Endothelial cell of umbilical vein (primary cell): ENCODE results near the gene NCOA6. TPM values are rescaled to one million over a fixed set of nuclear protein-coding genes. Genes with fewer than 3 reads are reported as not detected.

ENCODE experiments used
- BruUV-seq: library from RNA; stranded (reverse); fragments of 400-500 nt; replicated peaks from 2 replicates; lab custom pipeline; 2021; lab: Mats Ljungman, UMichigan
- CTCF ChIA-PET: fragments of 300-600, 350-600 bp; sonication (Branson Sonifier 250); formaldehyde crosslinking; loops from one replicate; lab custom pipeline; 2021; ENCODE audit warnings: antibody characterized with exemption, inconsistent platforms; lab: Charles Lee
- POLR2A ChIA-PET: fragments of 300-600, 350-600 bp; sonication (Branson Sonifier 250); formaldehyde crosslinking; loops from one replicate; lab custom pipeline; 2021; ENCODE audit warnings: antibody characterized with exemption, inconsistent platforms; lab: Charles Lee
- DNase-seq: peaks from one replicate; pipeline ENCODE4 v3.0.0-alpha.2; 2011; ENCODE audit warnings: low read depth, low spot score
- FAIRE-seq: peaks from 2 replicates; lab custom pipeline; 2011; peaks lifted over from hg19 to GRCh38; lab: Jason Lieb, UNC
- H2AFZ ChIP-seq: 2 replicates; pipeline ENCODE4 v1.6.0; 2012; ENCODE audit warnings: low read depth, low read length, control low read depth, inconsistent platforms
- H3K27ac ChIP-seq: 2 replicates; pipeline ENCODE4 v1.5.1; 2011; ENCODE audit warnings: low read depth, mild to moderate bottlenecking, control low read depth, low read length, moderate library complexity; ENCODE audit not compliant: insufficient read depth
- H3K27me3 ChIP-seq, 2 experiments: 2 replicates each; pipeline versions ENCODE4 v1.6.0 to v1.6.1; 2011; ENCODE audit warnings: low read length in 2 of 2, mixed read lengths in 1 of 2; ENCODE audit not compliant: control insufficient read depth in 2 of 2, insufficient read depth in 2 of 2
- H3K36me3 ChIP-seq, 2 experiments: 2 replicates in 1 of 2; 3 replicates in 1 of 2; pipeline ENCODE4 v1.5.1; 2011; ENCODE audit warnings: low read length in 2 of 2, mild to moderate bottlenecking in 1 of 2, moderate library complexity in 1 of 2; ENCODE audit not compliant: control insufficient read depth in 2 of 2, insufficient read depth in 2 of 2; ENCODE audit errors: extremely low read depth in 1 of 2
- H3K4me1 ChIP-seq: 3 replicates; pipeline ENCODE4 v1.5.1; 2011; ENCODE audit warnings: mild to moderate bottlenecking, low read length; ENCODE audit not compliant: control insufficient read depth, insufficient read depth; ENCODE audit errors: extremely low read depth
- H3K4me2 ChIP-seq: 2 replicates; pipeline ENCODE4 v1.6.1; 2011; ENCODE audit warnings: low read length, control low read depth, mixed read lengths; ENCODE audit not compliant: insufficient read depth
- H3K4me3 ChIP-seq, 3 experiments: fragments of 200-600 bp in 1 of 3; sonication (generic), shearing (Covaris generic) in 1 of 3; replicated peaks in 1 of 3; 2 replicates each; pipeline ENCODE4 v1.5.1; 2011 to 2016; ENCODE audit warnings: control low read depth in 3 of 3, low read length in 3 of 3, mild to moderate bottlenecking in 2 of 3, inconsistent platforms in 1 of 3, low read depth in 1 of 3, moderate library complexity in 1 of 3; ENCODE audit not compliant: insufficient read depth in 1 of 3
- H3K79me2 ChIP-seq: 2 replicates; pipeline ENCODE4 v1.6.0; 2012; ENCODE audit warnings: low read length, inconsistent platforms; ENCODE audit not compliant: control insufficient read depth, insufficient read depth
- H3K9ac ChIP-seq: replicated peaks from 2 replicates; pipeline ENCODE3; 2011; ENCODE audit warnings: low read length, control low read depth; ENCODE audit not compliant: insufficient read depth; ENCODE audit errors: extremely low read depth
- H3K9me1 ChIP-seq: replicated peaks from 3 replicates; pipeline ENCODE4 v1.6.0; 2011; ENCODE audit warnings: mild to moderate bottlenecking, low read length; ENCODE audit not compliant: control insufficient read depth, insufficient read depth; ENCODE audit errors: extremely low read depth
- H3K9me3 ChIP-seq: replicated peaks from 2 replicates; pipeline ENCODE4 v1.5.1; 2012; ENCODE audit warnings: low read length, inconsistent platforms; ENCODE audit not compliant: control insufficient read depth, insufficient read depth
- H4K20me1 ChIP-seq: replicated peaks from 2 replicates; pipeline ENCODE3; 2011; ENCODE audit warnings: mild to moderate bottlenecking, low read length; ENCODE audit not compliant: control insufficient read depth, insufficient read depth; ENCODE audit errors: extremely low read depth
- EZH2 ChIP-seq: IDR thresholded peaks from 2 replicates; pipeline ENCODE4 v1.6.1; 2012; ENCODE audit warnings: borderline replicate concordance, low read depth, mild to moderate bottlenecking, moderate library complexity, low read length, inconsistent platforms; ENCODE audit not compliant: severe bottlenecking
- MAX ChIP-seq: IDR thresholded peaks from 2 replicates; pipeline ENCODE4 v1.6.1; 2011; ENCODE audit not compliant: insufficient read depth, insufficient read length
- POLR2A ChIP-seq: IDR thresholded peaks from 2 replicates; pipeline ENCODE4 v1.6.1; 2012; ENCODE audit warnings: low read depth, mild to moderate bottlenecking, control low read depth, low read length
- dilution Hi-C: fragments of 300-500 bp; cut with MboI; formaldehyde crosslinking; loops from one replicate; pipeline ENCODE4 v1.15.0; 2019; ENCODE audit warnings: low sequenced_read_pairs; ENCODE audit not compliant: extremely low pct_ligation_motif_present
- intact Hi-C: fragments of 100-400 bp; cut with micrococcal nuclease; formaldehyde crosslinking; loops from one replicate; pipeline ENCODE4 v1.10.0; 2022
- polyA plus RNA-seq, 4 experiments: library from polyadenylated mRNA; depleted of rRNA in 3 of 4; stranded (reverse) in 3 of 4; unstranded in 1 of 4; fragments of >200 nt; gene quantifications; 2 replicates each; pipeline versions ENCODE4 v1.2.1 to v1.2.3, GENCODE V29; 2011 to 2012; ENCODE audit warnings: missing spikeins in 1 of 4
- total RNA-seq: library from RNA; stranded (reverse); gene quantifications from 2 replicates; pipeline ENCODE4 v1.2.3, GENCODE V29; 2021
- TF ChIP-seq, protein P1 (sequence below), 2 donors: IDR thresholded peaks; 1 replicate in 1 of 2; 2 replicates in 1 of 2; pipeline ENCODE4 v1.5.1; 2011; ENCODE audit warnings: low read length in 2 of 2, mild to moderate bottlenecking in 2 of 2, moderate library complexity in 2 of 2, control low read depth in 1 of 2, inconsistent platforms in 1 of 2, low read depth in 1 of 2; ENCODE audit not compliant: insufficient read depth in 1 of 2; ENCODE audit errors: extremely low read depth in 1 of 2

NCOA6 gene
- total and polyA plus RNA-seq, 2 donors (not counting 3 experiments of a cell fraction or from before 2014, with no cell fraction given), result 16.9 to 26.7 TPM

GRCh38 chr20:34773726-34774125 is 51.7 kb downstream of the NCOA6 start:
- BruUV-seq, result no TSS peak
- FAIRE-seq, result no peak

More at GRCh38 chr20:34773726-34774125, 51.7 kb downstream of the NCOA6 start:
- H3K79me2 ChIP-seq, result no peaks in the 10 kb centered on the region
- no peaks in the 10 kb centered on the region for H3K27me3 ChIP-seq
- CTCF ChIA-PET, result no interaction called here
- TF ChIP-seq EZH2, result no peak
- no peak for TF ChIP-seq POLR2A
- TF ChIP-seq, protein P1, sequence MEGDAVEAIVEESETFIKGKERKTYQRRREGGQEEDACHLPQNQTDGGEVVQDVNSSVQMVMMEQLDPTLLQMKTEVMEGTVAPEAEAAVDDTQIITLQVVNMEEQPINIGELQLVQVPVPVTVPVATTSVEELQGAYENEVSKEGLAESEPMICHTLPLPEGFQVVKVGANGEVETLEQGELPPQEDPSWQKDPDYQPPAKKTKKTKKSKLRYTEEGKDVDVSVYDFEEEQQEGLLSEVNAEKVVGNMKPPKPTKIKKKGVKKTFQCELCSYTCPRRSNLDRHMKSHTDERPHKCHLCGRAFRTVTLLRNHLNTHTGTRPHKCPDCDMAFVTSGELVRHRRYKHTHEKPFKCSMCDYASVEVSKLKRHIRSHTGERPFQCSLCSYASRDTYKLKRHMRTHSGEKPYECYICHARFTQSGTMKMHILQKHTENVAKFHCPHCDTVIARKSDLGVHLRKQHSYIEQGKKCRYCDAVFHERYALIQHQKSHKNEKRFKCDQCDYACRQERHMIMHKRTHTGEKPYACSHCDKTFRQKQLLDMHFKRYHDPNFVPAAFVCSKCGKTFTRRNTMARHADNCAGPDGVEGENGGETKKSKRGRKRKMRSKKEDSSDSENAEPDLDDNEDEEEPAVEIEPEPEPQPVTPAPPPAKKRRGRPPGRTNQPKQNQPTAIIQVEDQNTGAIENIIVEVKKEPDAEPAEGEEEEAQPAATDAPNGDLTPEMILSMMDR (IDR thresholded peaks at IDR 0.05; ENCODE audit: extremely low read depth in 1 of 2, insufficient read depth in 1 of 2, low read depth in 1 of 2, low read length in 2 of 2), result no peak
- TF ChIP-seq MAX, result no peak
- no peaks in the 10 kb centered on the region for H3K4me1 ChIP-seq
- no peak overlapping the region for H3K4me2 ChIP-seq
- no peaks in the 10 kb centered on the region for H3K9me1 ChIP-seq
- no peaks in the 10 kb centered on the region for H3K9me3 ChIP-seq
- no peak for DNase-seq
- no peak overlapping the region for H3K9ac ChIP-seq
- H2AFZ ChIP-seq, result no peak overlapping the region
- dilution Hi-C loops, result no loop called here
- H3K27ac ChIP-seq, result no peak overlapping the region
- H3K4me3 ChIP-seq, result no peak overlapping the region
- H4K20me1 ChIP-seq, result no peaks in the 10 kb centered on the region
- intact Hi-C loops, result no loop called here
- POLR2A ChIA-PET, result no interaction called here
- peaks cover 2 to 4% of the 10 kb centered on the region in 2 experiments for H3K36me3 ChIP-seq
